Measurements from ENCODE around the gene FGG.
A peak's percentile ranks its signal among the peaks of the same experiment; 100 is the strongest.

The FGG gene

DNA sequence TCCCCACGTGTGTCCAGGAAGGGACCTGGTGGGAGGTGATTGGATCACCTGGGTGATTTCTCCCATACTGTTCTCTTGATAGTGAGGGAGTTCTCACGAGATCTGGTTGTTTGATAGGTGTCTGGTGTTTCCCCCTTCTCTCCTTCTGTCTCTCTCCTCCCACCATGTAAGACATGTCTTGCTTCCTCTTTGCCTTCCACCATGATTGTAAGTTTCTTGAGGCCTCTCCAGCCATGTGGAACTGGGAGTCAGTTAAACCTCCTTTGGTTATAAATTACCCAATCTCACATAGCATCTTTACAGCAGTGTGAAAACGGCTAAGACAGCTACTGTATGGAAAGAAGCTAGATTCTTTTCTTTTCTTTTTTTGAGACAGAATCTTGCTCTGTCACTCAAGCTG, 21.6 kb upstream of the FGG start:
- H3K27ac ChIP-seq, result no peak overlapping the region
- no peak for TF ChIP-seq ZFX (IDR thresholded peaks at IDR 0.05)
- TF ChIP-seq, protein P1, sequence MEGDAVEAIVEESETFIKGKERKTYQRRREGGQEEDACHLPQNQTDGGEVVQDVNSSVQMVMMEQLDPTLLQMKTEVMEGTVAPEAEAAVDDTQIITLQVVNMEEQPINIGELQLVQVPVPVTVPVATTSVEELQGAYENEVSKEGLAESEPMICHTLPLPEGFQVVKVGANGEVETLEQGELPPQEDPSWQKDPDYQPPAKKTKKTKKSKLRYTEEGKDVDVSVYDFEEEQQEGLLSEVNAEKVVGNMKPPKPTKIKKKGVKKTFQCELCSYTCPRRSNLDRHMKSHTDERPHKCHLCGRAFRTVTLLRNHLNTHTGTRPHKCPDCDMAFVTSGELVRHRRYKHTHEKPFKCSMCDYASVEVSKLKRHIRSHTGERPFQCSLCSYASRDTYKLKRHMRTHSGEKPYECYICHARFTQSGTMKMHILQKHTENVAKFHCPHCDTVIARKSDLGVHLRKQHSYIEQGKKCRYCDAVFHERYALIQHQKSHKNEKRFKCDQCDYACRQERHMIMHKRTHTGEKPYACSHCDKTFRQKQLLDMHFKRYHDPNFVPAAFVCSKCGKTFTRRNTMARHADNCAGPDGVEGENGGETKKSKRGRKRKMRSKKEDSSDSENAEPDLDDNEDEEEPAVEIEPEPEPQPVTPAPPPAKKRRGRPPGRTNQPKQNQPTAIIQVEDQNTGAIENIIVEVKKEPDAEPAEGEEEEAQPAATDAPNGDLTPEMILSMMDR (conservative IDR thresholded peaks at IDR 0.05), result no peak

DNA sequence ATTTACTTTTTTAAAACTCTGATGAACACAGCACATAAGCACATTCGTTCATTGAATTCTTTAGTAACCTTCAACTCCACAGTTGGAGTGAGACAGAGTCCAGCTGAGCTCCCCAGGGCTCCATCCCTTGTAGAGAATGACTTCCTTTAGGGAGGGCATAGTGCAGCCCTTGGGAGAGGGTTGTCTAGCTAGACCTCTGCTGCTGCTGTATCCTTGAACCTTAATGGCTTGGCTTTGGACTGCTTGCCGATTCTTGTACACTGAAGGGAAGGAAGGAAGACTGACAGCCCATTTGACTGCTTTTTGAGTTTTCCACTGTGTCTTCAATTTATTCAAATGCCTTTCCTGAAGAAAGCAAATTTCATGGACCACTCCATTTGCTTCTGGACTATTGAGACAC, 19.4 kb upstream of the FGG start:
- H3K27ac ChIP-seq, result no peak overlapping the region
- TF ChIP-seq ZFX (IDR thresholded peaks at IDR 0.05), result no peak
- TF ChIP-seq, protein P1 (conservative IDR thresholded peaks at IDR 0.05), result no peak

DNA sequence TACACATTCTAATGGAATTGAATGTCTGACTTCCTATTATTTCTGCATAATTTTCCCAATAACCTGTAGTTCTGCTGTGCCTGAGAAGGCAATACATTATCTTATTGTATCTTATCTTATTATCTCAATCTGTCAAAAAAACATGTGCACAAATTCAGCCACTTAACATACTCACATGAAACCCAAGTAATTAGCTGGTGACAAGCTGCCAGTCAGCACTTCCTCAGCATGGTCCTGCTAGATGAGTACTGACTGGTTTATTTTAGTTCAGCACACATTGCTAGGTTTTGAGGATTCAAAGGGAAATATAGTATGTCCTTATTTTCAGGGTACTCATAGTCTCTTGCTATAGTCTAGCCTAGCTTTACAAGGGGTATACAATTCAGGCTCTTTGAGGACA, 17.9 kb upstream of the FGG start:
- no peak overlapping the region for H3K27ac ChIP-seq
- TF ChIP-seq, protein P1 (conservative IDR thresholded peaks at IDR 0.05), result no peak
- TF ChIP-seq ZFX (IDR thresholded peaks at IDR 0.05), result no peak

DNA sequence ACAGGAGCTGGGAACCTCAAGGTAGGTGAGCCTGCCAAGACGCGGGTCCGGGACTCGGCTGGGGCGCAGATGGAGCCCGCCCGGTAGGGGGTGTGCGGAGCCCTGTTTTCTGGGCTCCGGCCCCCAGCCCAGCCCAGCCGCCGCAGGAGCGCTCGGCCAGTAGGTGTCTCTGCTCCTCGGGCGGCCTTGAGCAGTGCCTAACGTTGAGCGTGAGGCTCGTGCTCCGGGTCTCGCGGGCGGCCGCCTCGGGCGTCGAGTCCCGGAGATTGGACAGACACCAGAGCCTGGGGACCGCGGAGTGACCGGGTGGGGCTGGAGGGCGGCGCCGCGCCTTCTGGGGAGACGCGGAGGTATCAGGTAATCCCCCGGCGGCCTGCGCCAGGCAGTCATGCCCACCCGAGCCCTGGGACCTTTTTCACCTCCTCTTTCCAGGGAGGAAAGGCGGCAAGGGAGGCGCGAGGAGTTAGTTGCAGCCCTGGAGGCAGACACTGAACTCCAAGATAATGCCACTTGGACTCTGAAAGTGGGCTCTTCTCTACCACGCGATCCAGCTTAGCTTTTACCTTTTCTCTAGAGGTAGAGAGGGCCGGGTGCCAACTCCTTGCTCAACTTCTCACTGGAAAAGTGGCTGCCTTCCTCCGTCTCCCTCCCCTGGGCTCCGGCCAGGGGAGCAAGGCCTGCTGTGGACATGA, 14.5 kb upstream of the FGG start:
- no peak for TF ChIP-seq ZFX (IDR thresholded peaks at IDR 0.05)
- TF ChIP-seq, protein P1 (conservative IDR thresholded peaks at IDR 0.05), result peak; percentile 78
- H3K27ac ChIP-seq, result no peak overlapping the region

DNA sequence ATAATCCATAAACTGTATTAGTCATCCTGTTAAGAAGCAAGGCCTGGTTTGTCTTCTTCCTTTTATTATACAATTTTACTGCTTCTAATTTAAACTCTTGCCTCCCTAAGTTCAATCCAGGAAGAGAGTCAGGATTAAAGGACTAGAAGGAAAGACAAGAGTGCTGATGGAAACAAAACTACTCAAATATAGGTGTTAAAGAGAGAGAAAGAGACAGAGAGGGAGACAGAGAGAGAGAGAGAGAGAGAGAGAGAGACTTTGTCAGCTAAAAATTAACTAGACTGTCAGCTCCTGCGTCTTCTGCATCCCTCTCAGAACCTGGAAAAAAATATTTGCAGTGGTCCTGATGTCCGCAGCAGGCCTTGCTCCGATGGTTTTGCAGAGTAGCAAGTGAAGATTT, 13.5 kb upstream of the FGG start:
- TF ChIP-seq, protein P1 (conservative IDR thresholded peaks at IDR 0.05), result no peak
- TF ChIP-seq ZFX (IDR thresholded peaks at IDR 0.05), result no peak
- H3K27ac ChIP-seq, result no peak overlapping the region

DNA sequence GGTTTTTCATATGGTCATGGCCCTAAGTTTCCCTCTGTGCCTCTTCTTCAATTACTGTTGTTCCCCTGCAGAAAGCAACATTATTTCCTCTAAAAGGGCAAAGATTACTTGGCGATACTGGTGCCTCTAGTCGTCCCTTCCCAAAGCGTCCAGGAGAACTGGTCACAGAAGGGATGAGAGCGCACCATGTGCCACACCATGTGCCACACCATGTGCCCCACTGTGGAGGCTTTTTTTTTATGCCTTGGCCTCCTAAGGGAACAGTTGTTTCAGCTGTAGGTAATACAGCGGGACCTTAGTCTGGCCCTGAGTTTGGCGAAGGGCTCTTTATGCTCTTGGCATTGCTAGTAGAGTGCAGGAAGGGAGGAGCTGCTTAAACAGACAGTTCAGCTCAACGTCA, 11.5 kb upstream of the FGG start:
- no peak overlapping the region for H3K27ac ChIP-seq
- TF ChIP-seq ZFX (IDR thresholded peaks at IDR 0.05), result no peak
- TF ChIP-seq, protein P1 (conservative IDR thresholded peaks at IDR 0.05), result no peak

DNA sequence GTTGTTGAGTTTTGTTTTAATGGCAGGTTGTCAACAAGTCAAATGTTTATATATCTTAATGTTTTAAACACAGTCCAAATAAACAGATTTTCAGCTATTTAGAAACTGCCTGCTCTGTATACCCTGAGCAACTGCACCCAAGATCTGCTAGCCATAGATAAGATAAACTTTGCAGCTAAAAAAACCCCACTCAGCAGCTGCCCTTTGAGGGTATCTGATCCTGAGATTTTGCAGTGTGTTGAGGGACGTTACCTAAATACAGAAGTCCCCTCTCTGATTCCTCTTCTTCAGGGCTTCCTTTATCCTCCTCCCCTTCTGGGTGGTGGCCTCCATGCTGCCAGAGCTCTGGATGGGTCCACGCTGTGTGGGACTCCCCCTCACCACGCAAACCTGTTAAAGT, 11.0 kb upstream of the FGG start:
- no peak overlapping the region for H3K27ac ChIP-seq
- TF ChIP-seq ZFX (IDR thresholded peaks at IDR 0.05), result no peak
- TF ChIP-seq, protein P1 (conservative IDR thresholded peaks at IDR 0.05), result no peak

Data from C4-2B (cell line).